ENCODE measurements around the gene SRP9.
"Not testable (repeated sequence)": the region's sequence is repeated elsewhere in the genome, so short reads cannot be mapped to it uniquely, and the experiment has no call there.

Gene SRP9

DNA sequence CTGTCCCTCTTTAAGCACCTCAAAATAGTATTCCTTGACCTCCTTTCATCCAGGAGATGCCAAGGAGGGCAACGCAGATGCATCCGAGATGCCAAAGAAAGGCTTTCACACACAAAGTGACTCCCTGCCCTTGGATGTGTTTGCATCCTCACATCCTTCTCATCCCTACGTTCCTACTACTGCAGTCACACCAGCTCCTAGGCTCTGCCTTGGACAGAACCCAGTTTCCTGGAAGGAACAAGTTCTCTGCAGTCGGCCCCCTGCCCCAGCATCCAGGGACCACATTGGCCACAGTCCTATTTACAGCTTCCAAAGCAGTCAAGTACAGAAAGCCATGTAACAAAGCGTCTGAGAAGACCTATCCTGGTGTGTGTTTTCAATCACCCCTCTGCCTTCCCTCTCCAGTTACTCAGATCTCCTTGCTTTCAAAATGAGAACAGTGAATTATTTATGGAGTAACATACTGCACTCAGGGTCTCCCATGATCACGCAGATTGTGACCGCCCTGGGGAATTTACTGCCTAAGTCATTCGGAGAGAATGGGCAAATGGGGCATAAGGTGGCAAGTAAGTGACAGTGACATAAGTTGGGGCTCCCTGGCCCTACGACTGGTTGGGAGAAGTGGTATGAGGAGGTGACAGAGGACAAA, 21.8 kb upstream of the SRP9 start:
- TF ChIP-seq, protein P1, sequence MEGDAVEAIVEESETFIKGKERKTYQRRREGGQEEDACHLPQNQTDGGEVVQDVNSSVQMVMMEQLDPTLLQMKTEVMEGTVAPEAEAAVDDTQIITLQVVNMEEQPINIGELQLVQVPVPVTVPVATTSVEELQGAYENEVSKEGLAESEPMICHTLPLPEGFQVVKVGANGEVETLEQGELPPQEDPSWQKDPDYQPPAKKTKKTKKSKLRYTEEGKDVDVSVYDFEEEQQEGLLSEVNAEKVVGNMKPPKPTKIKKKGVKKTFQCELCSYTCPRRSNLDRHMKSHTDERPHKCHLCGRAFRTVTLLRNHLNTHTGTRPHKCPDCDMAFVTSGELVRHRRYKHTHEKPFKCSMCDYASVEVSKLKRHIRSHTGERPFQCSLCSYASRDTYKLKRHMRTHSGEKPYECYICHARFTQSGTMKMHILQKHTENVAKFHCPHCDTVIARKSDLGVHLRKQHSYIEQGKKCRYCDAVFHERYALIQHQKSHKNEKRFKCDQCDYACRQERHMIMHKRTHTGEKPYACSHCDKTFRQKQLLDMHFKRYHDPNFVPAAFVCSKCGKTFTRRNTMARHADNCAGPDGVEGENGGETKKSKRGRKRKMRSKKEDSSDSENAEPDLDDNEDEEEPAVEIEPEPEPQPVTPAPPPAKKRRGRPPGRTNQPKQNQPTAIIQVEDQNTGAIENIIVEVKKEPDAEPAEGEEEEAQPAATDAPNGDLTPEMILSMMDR (IDR thresholded peaks at IDR 0.05; ENCODE audit: low read depth, low read length), result no peak
- no peak overlapping the region for H3K4me3 ChIP-seq (ENCODE audit: low read depth, low read length)

GRCh38 chr1:225757927-225758656, 19.5 kb upstream of the SRP9 start:
- H3K4me3 ChIP-seq (ENCODE audit: low read depth, low read length), result no peak overlapping the region
- TF ChIP-seq, protein P1 (IDR thresholded peaks at IDR 0.05; ENCODE audit: low read depth, low read length), result no peak

- not testable (repeated sequence) for H3K4me3 ChIP-seq (ENCODE audit: low read depth, low read length)
Measured at GRCh38 chr1:225759972-225760371, 17.7 kb upstream of the SRP9 start.

GRCh38 chr1:225760531-225760930, 17.1 kb upstream of the SRP9 start:
- H3K4me3 ChIP-seq (ENCODE audit: low read depth, low read length), result no peak overlapping the region
- TF ChIP-seq, protein P1 (IDR thresholded peaks at IDR 0.05; ENCODE audit: low read depth, low read length), result no peak

DNA sequence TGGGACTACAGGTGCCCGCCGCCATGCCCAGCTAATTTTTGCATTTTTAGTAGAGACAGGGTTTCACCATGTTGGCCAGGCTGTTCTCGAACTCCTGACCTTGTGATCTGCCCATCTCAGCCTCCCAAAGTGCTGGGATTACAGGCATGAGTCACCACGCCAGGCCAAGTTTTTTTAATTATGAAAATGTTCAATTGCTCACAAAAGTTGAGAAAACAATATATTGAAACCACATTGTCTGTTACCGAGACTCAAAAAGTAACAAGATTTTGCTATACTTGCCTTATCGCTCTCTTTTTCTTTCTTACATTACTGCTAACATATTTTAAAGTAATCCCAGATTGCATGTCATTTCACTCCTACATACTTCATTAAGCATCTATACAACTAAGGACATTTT, 16.2 kb upstream of the SRP9 start:
- not testable (repeated sequence) for H3K4me3 ChIP-seq (ENCODE audit: low read depth, low read length)

- TF ChIP-seq, protein P1 (IDR thresholded peaks at IDR 0.05; ENCODE audit: low read depth, low read length), result no peak
Measured at GRCh38 chr1:225762002-225762441, 15.6 kb upstream of the SRP9 start.

GRCh38 chr1:225762444-225762843, 15.2 kb upstream of the SRP9 start:
- no peak overlapping the region for H3K4me3 ChIP-seq (ENCODE audit: low read depth, low read length)

More at GRCh38 chr1:225762002-225762441, 15.6 kb upstream of the SRP9 start:
- H3K4me3 ChIP-seq (ENCODE audit: low read depth, low read length), result no peak overlapping the region

More at GRCh38 chr1:225762444-225762843, 15.2 kb upstream of the SRP9 start:
- TF ChIP-seq, protein P1 (IDR thresholded peaks at IDR 0.05; ENCODE audit: low read depth, low read length), result no peak

Measured in WI38 (cell line).